ENCODE data around the gene SYNDIG1L. TPM values are rescaled to one million over a fixed set of nuclear protein-coding genes. Genes with fewer than 3 reads are reported as not detected.

SYNDIG1L gene
- total and polyA plus RNA-seq, 5 donors from 2014 or later: not detected

GRCh38 chr14:74408870-74409269 lies 17.1 kb downstream of the SYNDIG1L start:
- Histone ChIP-seq H3K9me3 (ENCODE audit: control insufficient read depth in 2 of 2, low read length in 2 of 2) (no peaks in the 10 kb centered on the region), H3K36me3 (ENCODE audit: control insufficient read depth, insufficient read depth, low read length) (no peaks in the 10 kb centered on the region), H3K4me1 (ENCODE audit: control insufficient read depth, insufficient read depth, low read length, poor library complexity, severe bottlenecking) (no peaks in the 10 kb centered on the region), H3K27ac (ENCODE audit: insufficient read depth, low read length, poor library complexity, severe bottlenecking) (no peak overlapping the region), H3K27me3 (ENCODE audit: control insufficient read depth, insufficient read depth, low read length) (peaks cover under 1% of the 10 kb centered on the region), H3K4me3 (ENCODE audit: low read depth, low read length) (no peak overlapping the region)
- Mint-ChIP-seq H3K4me1 (peaks cover 0 to 3% (median 1%) of the 10 kb centered on the region in 4 donors), H3K4me3 (no peak overlapping the region), H3K36me3 (no peaks in the 10 kb centered on the region), H3K27ac (no peak overlapping the region), H3K9me3 (peaks cover 0 to 2% (median 0%) of the 10 kb centered on the region in 7 donors), H3K27me3 (no peaks in the 10 kb centered on the region)
- DNase-seq: no peak
- no peak for ATAC-seq (ENCODE audit: low read depth in 2 of 2)

- Mint-ChIP-seq H3K27me3 (no peaks in the 10 kb centered on the region), H3K27ac (no peak overlapping the region)
- no peak for ATAC-seq (ENCODE audit: low read depth in 2 of 2)
These were observed 18.2 kb downstream of the SYNDIG1L start for GRCh38 chr14:74407801-74408154.

GRCh38 chr14:74407021-74407800 lies 18.8 kb downstream of the SYNDIG1L start:
- Histone ChIP-seq H3K27ac (ENCODE audit: insufficient read depth, low read length, poor library complexity, severe bottlenecking) (no peak overlapping the region), H3K4me3 (ENCODE audit: low read depth, low read length) (no peak overlapping the region), H3K27me3 (ENCODE audit: control insufficient read depth, insufficient read depth, low read length) (no peaks in the 10 kb centered on the region), H3K4me1 (ENCODE audit: control insufficient read depth, insufficient read depth, low read length, poor library complexity, severe bottlenecking) (peaks cover 8% of the 10 kb centered on the region), H3K9me3 (ENCODE audit: control insufficient read depth in 2 of 2, low read length in 2 of 2) (no peaks in the 10 kb centered on the region), H3K36me3 (ENCODE audit: control insufficient read depth, insufficient read depth, low read length) (no peaks in the 10 kb centered on the region)
- H3K27ac Mint-ChIP-seq: no peak overlapping the region
- ATAC-seq (ENCODE audit: low read depth in 2 of 2) (no peak), DNase-seq (no peak)
- peaks cover 0 to 2% (median 0%) of the 10 kb centered on the region in 7 donors for H3K9me3 Mint-ChIP-seq
- peaks cover 0 to 14% (median 5%) of the 10 kb centered on the region in 4 donors for H3K4me1 Mint-ChIP-seq
- H3K4me3 Mint-ChIP-seq: no peak overlapping the region
- no peaks in the 10 kb centered on the region for H3K36me3 Mint-ChIP-seq
- no peaks in the 10 kb centered on the region for H3K27me3 Mint-ChIP-seq

More at GRCh38 chr14:74407801-74408154, 18.2 kb downstream of the SYNDIG1L start:
- H3K9me3 Mint-ChIP-seq: peaks cover 0 to 2% (median 0%) of the 10 kb centered on the region in 7 donors
- no peak overlapping the region for H3K4me3 ChIP-seq (ENCODE audit: low read depth, low read length)
- peaks cover 0 to 9% (median 3%) of the 10 kb centered on the region in 4 donors for H3K4me1 Mint-ChIP-seq
- H3K4me1 ChIP-seq (ENCODE audit: control insufficient read depth, insufficient read depth, low read length, poor library complexity, severe bottlenecking): peaks cover 3% of the 10 kb centered on the region
- DNase-seq: no peak
- H3K9me3 ChIP-seq (ENCODE audit: control insufficient read depth in 2 of 2, low read length in 2 of 2): no peaks in the 10 kb centered on the region
- H3K27ac ChIP-seq (ENCODE audit: insufficient read depth, low read length, poor library complexity, severe bottlenecking): no peak overlapping the region
- no peak overlapping the region for H3K4me3 Mint-ChIP-seq
- no peaks in the 10 kb centered on the region for H3K27me3 ChIP-seq (ENCODE audit: control insufficient read depth, insufficient read depth, low read length)
- no peaks in the 10 kb centered on the region for H3K36me3 ChIP-seq (ENCODE audit: control insufficient read depth, insufficient read depth, low read length)
- no peaks in the 10 kb centered on the region for H3K36me3 Mint-ChIP-seq

GRCh38 chr14:74405663-74406062 lies 20.3 kb downstream of the SYNDIG1L start:
- DNase-seq (no peak), ATAC-seq (ENCODE audit: low read depth in 2 of 2) (no peak)
- no peaks in the 10 kb centered on the region for H3K27me3 ChIP-seq (ENCODE audit: control insufficient read depth, insufficient read depth, low read length)

GRCh38 chr14:74404435-74404834 lies 21.6 kb downstream of the SYNDIG1L start:
- Mint-ChIP-seq H3K4me3 (no peak overlapping the region), H3K9me3 (peaks cover 0 to 2% (median 0%) of the 10 kb centered on the region in 7 donors), H3K27ac (peak overlapping the region in 1 of 3 donors; percentile 65), H3K27me3 (peaks cover 4% of the 10 kb centered on the region), H3K4me1 (peaks cover 0 to 38% (median 11%) of the 10 kb centered on the region in 4 donors), H3K36me3 (no peaks in the 10 kb centered on the region)
- DNase-seq (no peak), ATAC-seq (ENCODE audit: low read depth in 2 of 2) (no peak)
- no peaks in the 10 kb centered on the region for H3K27me3 ChIP-seq (ENCODE audit: control insufficient read depth, insufficient read depth, low read length)
- no peaks in the 10 kb centered on the region for H3K36me3 ChIP-seq (ENCODE audit: control insufficient read depth, insufficient read depth, low read length)
- H3K9me3 ChIP-seq (ENCODE audit: control insufficient read depth in 2 of 2, low read length in 2 of 2): no peaks in the 10 kb centered on the region
- H3K4me1 ChIP-seq (ENCODE audit: control insufficient read depth, insufficient read depth, low read length, poor library complexity, severe bottlenecking): peaks cover 25% of the 10 kb centered on the region
- no peak overlapping the region for H3K27ac ChIP-seq (ENCODE audit: insufficient read depth, low read length, poor library complexity, severe bottlenecking)
- no peak overlapping the region for H3K4me3 ChIP-seq (ENCODE audit: low read depth, low read length)

More at GRCh38 chr14:74405663-74406062, 20.3 kb downstream of the SYNDIG1L start:
- peaks cover 0 to 30% (median 13%) of the 10 kb centered on the region in 4 donors for H3K4me1 Mint-ChIP-seq
- peaks cover 24% of the 10 kb centered on the region for H3K4me1 ChIP-seq (ENCODE audit: control insufficient read depth, insufficient read depth, low read length, poor library complexity, severe bottlenecking)
- H3K27me3 Mint-ChIP-seq: peaks cover 4% of the 10 kb centered on the region
- peaks cover 0 to 2% (median 0%) of the 10 kb centered on the region in 7 donors for H3K9me3 Mint-ChIP-seq
- no peak overlapping the region for H3K4me3 ChIP-seq (ENCODE audit: low read depth, low read length)
- H3K27ac Mint-ChIP-seq: no peak overlapping the region
- H3K9me3 ChIP-seq (ENCODE audit: control insufficient read depth in 2 of 2, low read length in 2 of 2): no peaks in the 10 kb centered on the region
- H3K27ac ChIP-seq (ENCODE audit: insufficient read depth, low read length, poor library complexity, severe bottlenecking): no peak overlapping the region
- no peaks in the 10 kb centered on the region for H3K36me3 Mint-ChIP-seq
- H3K4me3 Mint-ChIP-seq: peak overlapping the region in 1 of 4 donors; percentile 39
- H3K36me3 ChIP-seq (ENCODE audit: control insufficient read depth, insufficient read depth, low read length): no peaks in the 10 kb centered on the region

GRCh38 chr14:74403619-74404417 lies 22.2 kb downstream of the SYNDIG1L start:
- peaks cover 0 to 40% (median 11%) of the 10 kb centered on the region in 4 donors for H3K4me1 Mint-ChIP-seq
- peaks cover 4% of the 10 kb centered on the region for H3K27me3 Mint-ChIP-seq
- H3K36me3 Mint-ChIP-seq: no peaks in the 10 kb centered on the region
- no peak overlapping the region for H3K27ac ChIP-seq (ENCODE audit: insufficient read depth, low read length, poor library complexity, severe bottlenecking)
- H3K9me3 Mint-ChIP-seq: peaks cover 0 to 2% (median 0%) of the 10 kb centered on the region in 7 donors
- DNase-seq (no peak), ATAC-seq (ENCODE audit: low read depth in 2 of 2) (no peak)
- H3K9me3 ChIP-seq (ENCODE audit: control insufficient read depth in 2 of 2, low read length in 2 of 2): no peaks in the 10 kb centered on the region
- H3K27me3 ChIP-seq (ENCODE audit: control insufficient read depth, insufficient read depth, low read length): no peaks in the 10 kb centered on the region
- peaks cover 25% of the 10 kb centered on the region for H3K4me1 ChIP-seq (ENCODE audit: control insufficient read depth, insufficient read depth, low read length, poor library complexity, severe bottlenecking)
- peak overlapping the region in 1 of 4 donors; percentile 0 for H3K4me3 Mint-ChIP-seq
- H3K27ac Mint-ChIP-seq: peak overlapping the region in 1 of 3 donors; percentile 9
- no peak overlapping the region for H3K4me3 ChIP-seq (ENCODE audit: low read depth, low read length)
- no peaks in the 10 kb centered on the region for H3K36me3 ChIP-seq (ENCODE audit: control insufficient read depth, insufficient read depth, low read length)

GRCh38 chr14:74402401-74403251 lies 23.4 kb downstream of the SYNDIG1L start:
- no peaks in the 10 kb centered on the region for H3K9me3 ChIP-seq (ENCODE audit: control insufficient read depth in 2 of 2, low read length in 2 of 2)
- peak overlapping the region; percentile 91 to 92 (median 91) for H3K27ac Mint-ChIP-seq
- DNase-seq: peak in 1 of 3 donors; percentile 46
- H3K4me3 Mint-ChIP-seq: peak overlapping the region in 3 of 4 donors; percentile 26 to 81 (median 78)
- H3K36me3 Mint-ChIP-seq: no peaks in the 10 kb centered on the region
- peaks cover 4% of the 10 kb centered on the region for H3K27me3 Mint-ChIP-seq
- H3K4me1 Mint-ChIP-seq: peaks cover 0 to 40% (median 11%) of the 10 kb centered on the region in 4 donors
- ATAC-seq (ENCODE audit: low read depth in 2 of 2): no peak
- H3K27ac ChIP-seq (ENCODE audit: insufficient read depth, low read length, poor library complexity, severe bottlenecking): peak overlapping the region; percentile 2
- peaks cover 0 to 2% (median 0%) of the 10 kb centered on the region in 7 donors for H3K9me3 Mint-ChIP-seq
- H3K4me3 ChIP-seq (ENCODE audit: low read depth, low read length): no peak overlapping the region
- H3K36me3 ChIP-seq (ENCODE audit: control insufficient read depth, insufficient read depth, low read length): no peaks in the 10 kb centered on the region
- no peaks in the 10 kb centered on the region for H3K27me3 ChIP-seq (ENCODE audit: control insufficient read depth, insufficient read depth, low read length)
- H3K4me1 ChIP-seq (ENCODE audit: control insufficient read depth, insufficient read depth, low read length, poor library complexity, severe bottlenecking): peaks cover 25% of the 10 kb centered on the region

Data from CD4-positive, CD25-positive, alpha-beta regulatory T cell (primary cell).